Activated CD4-positive, alpha-beta memory T cell treated with anti-CD3 and anti-CD28 coated beads, Interleukin-2, amount 10 ng/mL, durations not matched to agents 7 days and 5 days (primary cell): ENCODE measurements around the gene EIF4B. TPM values are rescaled to one million over a fixed set of nuclear protein-coding genes. Genes with fewer than 3 reads are reported as not detected.

Experiments
- CTCF ChIA-PET: fragments of 350-600 bp; sonication (Branson Sonifier 250); formaldehyde crosslinking; loops from one replicate; lab custom pipeline; 2021; ENCODE audit warnings: antibody characterized with exemption, inconsistent platforms; lab: Charles Lee
- POLR2A ChIA-PET: fragments of 350-600 bp; sonication (Branson Sonifier 250); formaldehyde crosslinking; loops from one replicate; lab custom pipeline; 2021; ENCODE audit warnings: antibody characterized with exemption; lab: Charles Lee
- DNase-seq: peaks from one replicate; pipeline ENCODE4 v3.0.0-alpha.2; 2020
- H3K27ac Mint-ChIP-seq: one replicate; pipeline ENCODE4 v1.8.0; 2021; ENCODE audit warnings: mild to moderate bottlenecking, mixed read lengths
- H3K27me3 Mint-ChIP-seq: one replicate; pipeline ENCODE4 v1.8.0; 2021; ENCODE audit warnings: mixed read lengths
- H3K36me3 Mint-ChIP-seq: one replicate; pipeline ENCODE4 v1.8.0; 2021; ENCODE audit warnings: low read depth, mixed read lengths
- H3K4me1 Mint-ChIP-seq: one replicate; pipeline ENCODE4 v1.8.0; 2021; ENCODE audit warnings: mixed read lengths
- H3K4me3 Mint-ChIP-seq: one replicate; pipeline ENCODE4 v1.8.0; 2021; ENCODE audit warnings: mild to moderate bottlenecking, mixed read lengths
- H3K9me3 Mint-ChIP-seq: one replicate; pipeline ENCODE4 v1.8.0; 2021; ENCODE audit warnings: mixed read lengths
- total RNA-seq, 2 experiments: library from RNA; stranded (reverse); gene quantifications; one replicate each; pipeline ENCODE4 v1.2.3, GENCODE V29; 2021

The EIF4B gene, protein sequence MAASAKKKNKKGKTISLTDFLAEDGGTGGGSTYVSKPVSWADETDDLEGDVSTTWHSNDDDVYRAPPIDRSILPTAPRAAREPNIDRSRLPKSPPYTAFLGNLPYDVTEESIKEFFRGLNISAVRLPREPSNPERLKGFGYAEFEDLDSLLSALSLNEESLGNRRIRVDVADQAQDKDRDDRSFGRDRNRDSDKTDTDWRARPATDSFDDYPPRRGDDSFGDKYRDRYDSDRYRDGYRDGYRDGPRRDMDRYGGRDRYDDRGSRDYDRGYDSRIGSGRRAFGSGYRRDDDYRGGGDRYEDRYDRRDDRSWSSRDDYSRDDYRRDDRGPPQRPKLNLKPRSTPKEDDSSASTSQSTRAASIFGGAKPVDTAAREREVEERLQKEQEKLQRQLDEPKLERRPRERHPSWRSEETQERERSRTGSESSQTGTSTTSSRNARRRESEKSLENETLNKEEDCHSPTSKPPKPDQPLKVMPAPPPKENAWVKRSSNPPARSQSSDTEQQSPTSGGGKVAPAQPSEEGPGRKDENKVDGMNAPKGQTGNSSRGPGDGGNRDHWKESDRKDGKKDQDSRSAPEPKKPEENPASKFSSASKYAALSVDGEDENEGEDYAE
- total RNA-seq = 100 to 1,000 TPM; 303 to 311 TPM

DNA sequence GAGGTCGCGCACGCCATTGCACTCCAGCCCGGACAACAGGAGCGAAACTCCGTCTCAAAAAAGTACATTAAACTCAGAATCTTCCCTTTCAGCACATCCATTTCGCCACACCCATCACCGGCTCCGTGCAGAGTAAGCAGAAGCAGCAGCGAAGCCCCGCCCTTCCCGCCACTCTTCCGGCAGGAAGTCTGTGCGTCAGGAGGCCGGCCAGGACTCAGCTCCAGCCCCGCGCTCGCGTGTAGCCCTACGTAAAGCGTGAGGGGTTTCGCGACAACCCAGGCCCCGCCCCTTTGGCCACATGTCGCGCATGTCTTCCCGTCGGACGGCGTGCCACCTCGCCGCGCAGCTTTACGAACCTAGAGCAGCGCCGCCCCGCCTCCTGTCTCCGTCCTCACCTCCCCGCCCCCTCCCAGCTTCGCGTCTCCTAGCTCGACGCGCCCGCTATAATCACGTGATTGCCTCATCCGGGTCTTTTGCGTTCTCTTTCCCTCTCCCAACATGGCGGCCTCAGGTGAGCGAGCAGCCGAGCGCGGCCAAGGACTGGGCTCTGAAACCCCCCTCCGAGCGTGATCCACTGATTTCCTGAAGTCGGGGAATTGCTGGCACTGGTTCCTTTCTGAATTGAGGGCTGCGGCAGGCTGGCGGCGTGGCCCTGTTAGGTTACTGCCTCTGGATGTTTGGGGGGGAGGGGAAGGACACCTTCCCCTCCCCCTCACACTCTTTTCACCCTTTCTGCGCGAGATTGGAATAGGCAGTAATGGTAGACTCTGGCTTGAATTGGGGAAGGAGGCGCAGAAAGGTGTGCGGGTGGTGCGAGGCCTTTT is at the start of gene EIF4B:
EIF4B (plus strand) TSS at position 471 of the 824 bp plus-strand sequence; CDS start at position 499, 28 bp downstream.
- peaks cover 49% of the 10 kb centered on the region for H3K4me1 Mint-ChIP-seq
- H3K27me3 Mint-ChIP-seq = peaks cover under 1% of the 10 kb centered on the region
- peak within 1 kb of the TSS; percentile 97 for H3K4me3 Mint-ChIP-seq
- no peaks in the 10 kb centered on the region for H3K9me3 Mint-ChIP-seq
- ChIA-PET POLR2A (interaction anchor here (0.6 to 2.3 kb wide), 23 partner anchors 9 to 1120 kb away, joined by 3 to 10 read pairs (median 4); partner anchors contain the start of genes CSAD, ESPL1, SOAT2 and SP1), CTCF (interaction anchor here (0.5 to 3.5 kb wide), 16 partner anchors 13 to 981 kb away, joined by 3 to 17 read pairs (median 3); partner anchors contain the start of genes AAAS and SPRYD3)
- peaks cover 34% of the 10 kb centered on the region for H3K36me3 Mint-ChIP-seq
- DNase-seq = peak; percentile 100
- H3K27ac Mint-ChIP-seq = peak within 1 kb of the TSS; percentile 96

DNA sequence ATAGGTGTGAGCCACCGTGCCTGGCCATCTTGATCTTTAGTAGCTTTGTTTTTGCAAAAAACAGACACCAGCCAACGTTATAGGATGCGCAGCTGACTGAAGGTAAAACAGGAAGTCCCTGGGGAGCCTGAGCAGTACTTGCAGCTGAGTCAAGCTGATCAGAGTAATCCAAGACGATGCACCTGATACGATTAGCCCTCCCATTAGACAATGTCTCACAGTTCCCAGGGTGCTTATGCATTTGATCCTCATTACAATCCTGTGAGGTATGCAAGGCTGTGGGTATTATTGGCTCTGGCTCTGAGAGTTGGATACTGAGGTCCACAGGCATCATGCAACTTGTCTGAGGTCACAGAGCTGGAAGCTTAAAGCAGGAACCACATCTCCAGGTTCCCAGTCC is 49.3 kb upstream of the EIF4B start:
- Mint-ChIP-seq H3K36me3 (no peaks in the 10 kb centered on the region), H3K27me3 (peaks cover 3% of the 10 kb centered on the region), H3K9me3 (no peaks in the 10 kb centered on the region), H3K27ac (no peak overlapping the region), H3K4me3 (no peak overlapping the region), H3K4me1 (no peaks in the 10 kb centered on the region)
- no peak for DNase-seq
- POLR2A ChIA-PET = interaction anchor here (1.0 kb wide), 1 partner anchor 19 kb away, joined by 3 read pairs; no protein-coding TSS in a partner anchor
- CTCF ChIA-PET = interaction anchor here (0.6 to 2.2 kb wide), 5 partner anchors 16 to 290 kb away, joined by 3 to 6 read pairs (median 4); no protein-coding TSS in a partner anchor

DNA sequence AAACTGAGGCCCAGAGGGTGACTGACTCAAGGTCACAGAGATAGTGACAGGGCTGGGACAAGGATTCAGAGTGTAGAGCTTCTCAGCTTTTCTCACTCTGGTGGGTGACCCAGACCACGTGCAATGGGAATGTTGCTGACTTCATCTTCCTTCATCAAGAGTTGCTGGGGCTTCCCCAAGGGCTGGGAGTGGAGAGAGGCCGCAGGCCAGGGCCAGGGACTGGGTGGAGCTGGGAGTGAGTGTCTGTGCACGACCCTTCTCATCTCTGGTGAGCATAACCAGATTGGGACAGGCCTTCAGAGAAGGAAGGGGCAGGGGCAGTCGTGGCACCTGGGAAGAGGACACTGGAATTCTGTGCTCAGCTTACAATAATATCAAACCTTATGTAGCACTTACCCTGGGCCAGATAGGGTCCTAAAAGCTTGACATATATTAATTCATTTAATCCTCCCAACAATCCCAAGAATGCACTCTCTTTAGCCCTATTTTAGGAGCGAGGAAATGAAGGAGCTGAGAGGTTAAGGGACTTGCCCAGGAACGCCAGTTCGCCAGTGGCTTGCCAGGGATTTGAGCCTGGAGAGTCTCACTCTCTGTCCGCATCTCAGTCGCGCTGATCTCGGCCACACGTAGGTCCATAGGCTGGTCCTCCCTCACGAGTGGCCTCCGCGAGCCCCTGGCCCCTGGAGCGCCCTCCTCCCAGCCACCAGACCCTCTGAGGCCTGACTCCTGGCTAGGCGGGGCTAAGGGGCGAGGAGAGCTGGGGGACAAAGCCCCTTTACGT is 41.5 kb upstream of the EIF4B start:
- no peaks in the 10 kb centered on the region for H3K4me1 Mint-ChIP-seq
- H3K4me3 Mint-ChIP-seq = no peak overlapping the region
- no peak for DNase-seq
- no peaks in the 10 kb centered on the region for H3K9me3 Mint-ChIP-seq
- ChIA-PET CTCF (interaction anchor here (1.1 to 1.7 kb wide), 2 partner anchors 16 to 80 kb away, joined by 4 to 7 read pairs; no protein-coding TSS in a partner anchor), POLR2A (no interaction called here)
- H3K36me3 Mint-ChIP-seq = no peaks in the 10 kb centered on the region
- H3K27me3 Mint-ChIP-seq = peaks cover 17% of the 10 kb centered on the region
- H3K27ac Mint-ChIP-seq = no peak overlapping the region

DNA sequence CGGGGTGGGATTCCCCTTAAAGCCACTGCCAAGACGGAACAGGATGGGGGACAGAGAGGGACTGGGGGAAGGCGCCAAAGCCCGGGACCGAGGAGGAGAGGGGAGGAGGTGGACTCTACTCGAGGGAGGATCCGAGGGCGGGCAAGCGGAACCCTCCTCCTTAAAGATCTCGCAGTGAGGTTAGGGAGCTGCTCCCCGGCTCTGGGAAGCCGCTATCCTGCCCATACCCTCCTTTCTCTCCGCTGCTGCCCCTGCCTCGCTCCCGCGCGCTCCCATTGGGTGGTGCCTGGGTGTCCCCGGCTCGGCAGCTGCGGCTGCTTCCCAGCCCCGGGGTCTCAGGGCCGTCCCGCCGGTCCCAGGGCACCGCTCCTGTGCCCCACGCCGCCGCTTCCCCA is 40.9 kb upstream of the EIF4B start:
- no peaks in the 10 kb centered on the region for H3K4me1 Mint-ChIP-seq
- no peak overlapping the region for H3K4me3 Mint-ChIP-seq
- H3K27me3 Mint-ChIP-seq = peaks cover 17% of the 10 kb centered on the region
- H3K27ac Mint-ChIP-seq = no peak overlapping the region
- CTCF ChIA-PET = interaction anchor here (1.1 to 1.7 kb wide), 2 partner anchors 15 to 81 kb away, joined by 4 to 7 read pairs; no protein-coding TSS in a partner anchor
- no peak for DNase-seq
- POLR2A ChIA-PET = no interaction called here
- H3K36me3 Mint-ChIP-seq = no peaks in the 10 kb centered on the region
- no peaks in the 10 kb centered on the region for H3K9me3 Mint-ChIP-seq

GRCh38 chr12:52969166-52969795 is 37.0 kb upstream of the EIF4B start:
- peaks cover 12% of the 10 kb centered on the region for H3K27me3 Mint-ChIP-seq
- ChIA-PET CTCF (interaction anchor here (0.7 to 1.5 kb wide), 3 partner anchors 12 to 85 kb away, joined by 5 to 6 read pairs (median 5); no protein-coding TSS in a partner anchor), POLR2A (no interaction called here)
- DNase-seq = no peak
- H3K4me3 Mint-ChIP-seq = no peak overlapping the region
- H3K36me3 Mint-ChIP-seq = no peaks in the 10 kb centered on the region
- H3K27ac Mint-ChIP-seq = no peak overlapping the region
- H3K4me1 Mint-ChIP-seq = peaks cover 1% of the 10 kb centered on the region
- H3K9me3 Mint-ChIP-seq = no peaks in the 10 kb centered on the region

DNA sequence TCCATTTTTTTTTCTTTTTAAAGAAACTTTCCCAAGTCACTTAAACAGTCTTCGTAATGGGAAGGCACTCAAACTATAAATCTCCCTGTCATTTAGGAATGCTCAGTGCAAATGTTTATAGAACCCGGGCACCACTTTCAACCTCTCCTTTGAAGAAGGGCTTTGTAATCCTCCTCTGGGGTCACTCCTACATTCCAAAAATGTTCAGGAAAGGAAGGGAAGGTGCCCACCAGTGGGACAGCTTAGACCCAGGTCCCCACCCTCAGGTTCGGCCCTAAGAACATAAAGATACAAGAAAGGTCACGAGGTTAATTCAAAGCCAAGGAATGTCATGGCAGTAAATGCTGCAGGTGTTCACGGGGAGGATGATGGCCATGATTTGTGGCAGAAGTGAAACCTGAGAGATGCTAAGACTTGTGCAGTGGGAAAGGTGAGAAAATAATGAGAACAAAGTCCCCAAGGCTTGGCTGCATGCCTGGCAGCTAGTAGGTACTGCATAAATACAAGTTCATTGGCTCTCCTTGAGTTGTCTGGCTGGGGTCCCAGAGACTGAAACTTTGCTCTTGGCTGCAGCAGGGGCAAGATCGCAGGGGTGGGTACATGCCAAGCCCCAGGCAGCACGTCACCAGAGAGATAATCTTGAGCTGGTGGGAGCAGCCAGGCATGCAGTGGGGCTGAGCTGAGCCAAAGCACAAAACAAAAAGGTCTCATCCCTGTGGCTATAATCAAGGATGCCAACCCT is 36.3 kb upstream of the EIF4B start:
- Mint-ChIP-seq H3K4me3 (no peak overlapping the region), H3K36me3 (no peaks in the 10 kb centered on the region), H3K4me1 (peaks cover 1% of the 10 kb centered on the region), H3K9me3 (no peaks in the 10 kb centered on the region), H3K27ac (no peak overlapping the region), H3K27me3 (peaks cover 9% of the 10 kb centered on the region)
- no peak for DNase-seq
- CTCF ChIA-PET = interaction anchor here (0.7 to 1.5 kb wide), 3 partner anchors 10 to 86 kb away, joined by 3 to 5 read pairs (median 4); no protein-coding TSS in a partner anchor
- POLR2A ChIA-PET = no interaction called here

DNA sequence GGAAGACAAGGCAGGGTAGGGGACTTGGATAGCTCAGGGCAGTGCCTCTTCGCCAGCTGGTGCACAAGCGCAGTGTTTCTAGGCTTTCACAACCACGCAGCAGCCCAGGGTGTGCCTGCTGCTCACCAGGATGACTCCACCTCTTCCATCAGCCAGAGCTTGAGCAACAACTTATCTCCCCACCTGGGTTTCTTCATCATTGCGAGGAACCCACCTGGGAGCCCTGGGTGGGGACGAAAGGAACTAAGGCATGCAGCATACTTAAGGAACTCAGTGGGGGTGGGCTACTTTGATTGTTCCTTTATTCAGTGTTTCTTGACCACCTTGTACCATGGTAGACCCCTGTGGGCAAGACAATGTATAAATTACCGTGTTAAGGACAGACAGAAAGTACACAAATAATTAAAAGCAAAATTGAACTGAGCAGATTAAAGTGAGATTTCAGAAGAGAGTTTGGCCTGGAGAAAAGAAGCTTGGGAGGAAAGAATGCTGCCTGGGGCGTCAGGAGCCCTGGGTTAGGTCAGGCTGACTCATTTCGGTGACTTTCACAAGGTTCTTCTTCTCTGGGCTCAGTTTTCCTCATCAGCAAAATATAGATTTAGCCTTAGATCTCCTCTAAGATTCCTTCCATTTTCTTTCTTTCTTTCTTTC is 34.5 kb upstream of the EIF4B start:
- no peak for DNase-seq
- no peaks in the 10 kb centered on the region for H3K9me3 Mint-ChIP-seq
- H3K36me3 Mint-ChIP-seq = no peaks in the 10 kb centered on the region
- H3K4me3 Mint-ChIP-seq = no peak overlapping the region
- POLR2A ChIA-PET = no interaction called here
- CTCF ChIA-PET = interaction anchor here (1.0 to 1.9 kb wide), 3 partner anchors 10 to 88 kb away, joined by 4 to 9 read pairs (median 5); no protein-coding TSS in a partner anchor
- no peak overlapping the region for H3K27ac Mint-ChIP-seq
- peaks cover 15% of the 10 kb centered on the region for H3K27me3 Mint-ChIP-seq
- H3K4me1 Mint-ChIP-seq = peaks cover 1% of the 10 kb centered on the region

DNA sequence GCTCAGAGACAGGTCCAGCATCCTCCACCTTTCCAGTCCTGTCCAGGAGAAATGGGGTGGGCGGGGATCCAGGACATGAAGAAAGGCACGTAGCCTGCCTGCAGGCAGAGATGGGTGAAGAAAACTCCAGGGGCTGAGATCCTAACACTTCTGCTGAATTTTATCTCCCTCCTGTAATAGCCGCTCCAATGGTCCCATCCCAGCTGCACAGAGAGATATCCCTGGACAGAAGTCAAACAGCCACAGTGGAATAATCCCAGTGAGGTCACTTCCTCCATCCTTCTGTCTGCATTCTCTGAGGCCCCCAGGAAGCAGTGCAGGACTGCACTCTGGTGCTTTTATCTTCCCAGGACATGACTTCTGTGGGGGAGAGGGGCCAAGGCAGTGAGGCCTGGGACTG is 31.1 kb upstream of the EIF4B start:
- Mint-ChIP-seq H3K27ac (no peak overlapping the region), H3K9me3 (no peaks in the 10 kb centered on the region), H3K4me1 (peaks cover 1% of the 10 kb centered on the region), H3K4me3 (no peak overlapping the region), H3K36me3 (no peaks in the 10 kb centered on the region), H3K27me3 (peaks cover 32% of the 10 kb centered on the region)
- ChIA-PET CTCF (interaction anchor here (1.1 kb wide), 1 partner anchor 95 kb away, joined by 3 read pairs; no protein-coding TSS in a partner anchor), POLR2A (no interaction called here)
- no peak for DNase-seq

DNA sequence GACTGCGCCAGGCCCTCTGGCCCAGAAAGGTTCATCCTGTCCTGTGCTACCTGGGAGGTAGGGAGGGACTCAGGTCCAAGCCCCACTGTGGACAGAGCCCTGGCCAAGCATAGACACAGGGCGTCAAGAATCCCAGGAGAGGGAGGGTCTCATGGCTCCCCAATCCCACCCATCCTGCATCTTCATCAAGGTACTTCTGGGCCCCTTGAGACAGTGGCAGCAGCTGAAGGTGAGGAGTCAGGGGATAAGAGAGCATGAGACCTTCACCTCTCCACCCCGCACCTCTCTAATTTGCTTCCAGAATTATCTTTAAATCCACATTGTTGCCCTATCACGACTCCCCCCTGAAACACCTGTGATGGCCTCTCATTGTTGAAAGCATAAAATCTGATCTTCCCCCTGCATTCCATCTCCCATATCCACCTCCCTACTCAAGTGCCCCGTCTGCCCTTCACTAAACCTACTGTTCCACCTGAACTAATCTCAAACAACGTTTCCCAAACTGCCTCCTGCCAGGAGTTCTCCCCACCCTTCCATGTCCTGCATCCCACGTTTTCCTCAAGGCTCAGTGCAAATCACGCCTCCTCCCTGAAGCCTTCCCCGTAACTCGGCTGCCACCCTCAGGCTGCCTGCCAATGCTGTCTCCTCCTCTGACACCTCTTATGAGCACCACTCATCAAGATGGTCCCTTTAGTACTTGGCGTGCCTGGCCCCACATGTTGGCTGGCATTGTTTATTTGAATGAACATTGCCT is 30.3 kb upstream of the EIF4B start:
- no peaks in the 10 kb centered on the region for H3K36me3 Mint-ChIP-seq
- no peaks in the 10 kb centered on the region for H3K9me3 Mint-ChIP-seq
- DNase-seq = no peak
- CTCF ChIA-PET = interaction anchor here (1.1 kb wide), 1 partner anchor 96 kb away, joined by 3 read pairs; no protein-coding TSS in a partner anchor
- peaks cover 3% of the 10 kb centered on the region for H3K4me1 Mint-ChIP-seq
- H3K27ac Mint-ChIP-seq = no peak overlapping the region
- POLR2A ChIA-PET = no interaction called here
- H3K27me3 Mint-ChIP-seq = peaks cover 40% of the 10 kb centered on the region
- H3K4me3 Mint-ChIP-seq = no peak overlapping the region

DNA sequence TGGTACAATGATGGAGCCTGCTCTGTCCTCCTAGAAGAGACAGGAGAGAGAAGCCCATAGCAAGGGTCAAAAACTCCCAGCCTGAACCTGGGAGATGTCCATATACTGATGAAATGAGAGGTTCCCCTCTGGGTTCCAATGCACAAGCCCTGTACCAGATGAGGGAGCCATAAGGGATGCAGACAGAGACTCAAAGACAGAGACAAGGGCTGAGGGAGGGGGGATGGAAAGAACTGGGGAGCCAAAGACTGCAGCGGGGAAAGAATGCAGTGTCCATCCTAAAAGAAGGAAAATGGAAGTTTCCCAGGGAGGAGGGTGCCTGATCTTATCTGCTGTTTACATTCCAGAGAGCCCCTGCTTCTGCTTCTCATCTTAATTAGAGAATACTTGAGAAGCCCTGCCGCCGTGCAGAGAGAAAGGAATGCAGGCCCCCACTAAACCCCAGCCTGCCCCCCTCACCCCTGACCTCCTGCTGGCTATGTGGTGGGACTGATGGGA is 29.6 kb upstream of the EIF4B start:
- H3K36me3 Mint-ChIP-seq = no peaks in the 10 kb centered on the region
- DNase-seq = no peak
- H3K27ac Mint-ChIP-seq = no peak overlapping the region
- H3K9me3 Mint-ChIP-seq = no peaks in the 10 kb centered on the region
- peaks cover 40% of the 10 kb centered on the region for H3K27me3 Mint-ChIP-seq
- peaks cover 4% of the 10 kb centered on the region for H3K4me1 Mint-ChIP-seq
- H3K4me3 Mint-ChIP-seq = no peak overlapping the region
- POLR2A ChIA-PET = no interaction called here
- CTCF ChIA-PET = interaction anchor here (13.6 kb wide), 1 partner anchor 95 kb away, joined by 318 read pairs; no protein-coding TSS in a partner anchor
